NCI-H2029 (cell line): ENCODE results near the gene FKRP.

Source experiments
- DNase-seq: peaks from one replicate; lab custom pipeline; 2025; lab: John Stamatoyannopoulos, UW

FKRP gene

DNA sequence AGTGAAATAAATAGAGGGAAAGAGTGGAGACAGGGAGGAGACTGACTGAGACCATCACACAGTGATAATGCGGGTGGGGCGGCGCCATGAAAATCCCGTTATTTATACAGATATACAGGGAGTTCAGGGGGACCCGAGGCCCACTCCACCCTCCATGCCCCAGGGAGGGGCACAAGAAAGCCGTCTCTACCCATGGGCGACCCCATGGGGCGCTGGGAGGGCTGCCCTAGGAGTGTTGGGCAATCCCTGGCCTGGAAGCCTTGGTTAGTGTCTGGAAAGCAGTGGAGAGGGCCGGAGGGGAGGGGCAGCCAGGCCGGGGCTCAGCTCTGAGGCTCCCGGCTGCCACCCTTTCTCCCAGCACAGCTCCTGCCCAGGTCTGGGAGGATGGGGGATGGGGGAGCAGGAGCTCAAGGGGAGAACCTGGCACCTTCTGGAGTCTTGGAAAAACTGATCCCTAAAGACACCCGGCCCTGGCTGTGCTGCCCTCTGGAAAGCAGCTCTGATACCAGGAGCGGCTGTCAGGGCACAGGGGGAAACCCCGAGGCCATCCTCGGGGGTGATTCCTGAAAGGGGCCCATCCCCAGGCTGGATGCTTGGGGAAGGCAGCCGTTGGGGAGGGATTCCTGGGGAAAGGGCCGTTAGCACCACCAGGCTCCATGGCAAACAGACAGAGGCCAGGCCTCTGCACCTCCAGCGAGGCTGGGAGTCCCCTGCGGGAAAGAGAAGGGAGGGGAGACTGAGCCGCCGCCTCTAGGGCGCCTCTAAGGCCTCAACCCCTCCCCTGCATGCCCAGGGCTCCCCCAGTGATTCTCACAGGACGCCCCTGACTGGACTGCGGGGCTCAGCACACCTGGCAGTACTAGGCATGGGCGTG lies 26.0 kb upstream of the FKRP start:
- DNase-seq: no peak

DNA sequence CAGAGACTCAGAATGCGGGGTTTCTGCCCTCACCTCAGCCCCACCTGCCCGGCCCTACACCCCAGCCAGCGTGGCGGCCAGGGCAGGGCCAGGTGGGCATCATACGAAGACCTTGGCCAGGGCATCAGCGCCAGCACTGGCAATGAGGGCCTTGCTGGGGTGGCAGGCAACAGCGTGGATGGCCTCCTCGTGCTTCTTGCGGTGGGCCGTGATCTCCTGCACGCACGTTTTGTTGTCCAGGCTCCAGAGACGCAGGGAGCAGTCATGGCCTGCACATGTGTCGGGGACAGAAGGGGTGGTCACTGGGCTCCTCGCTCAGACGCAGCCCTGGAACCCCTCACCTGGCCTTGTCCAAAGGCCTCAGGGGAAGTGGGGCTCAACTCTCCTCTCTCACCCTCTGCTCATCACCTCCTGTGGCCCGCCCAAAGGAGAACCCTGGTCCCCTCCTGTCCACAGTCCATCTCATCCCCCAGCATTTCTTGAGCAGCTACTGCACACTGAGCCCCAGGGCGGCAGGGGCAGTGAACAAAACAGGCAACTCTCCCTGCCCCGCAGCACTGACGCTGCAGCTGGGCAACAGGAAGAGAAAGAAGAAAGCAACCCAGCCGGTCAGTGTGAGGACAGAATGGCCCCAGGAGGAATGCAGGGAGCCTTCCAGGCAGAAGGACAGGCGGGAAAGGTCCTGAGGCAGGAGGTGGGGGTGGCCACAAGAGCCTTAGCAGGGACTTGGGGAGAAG lies 25.2 kb upstream of the FKRP start:
- no peak for DNase-seq

DNA sequence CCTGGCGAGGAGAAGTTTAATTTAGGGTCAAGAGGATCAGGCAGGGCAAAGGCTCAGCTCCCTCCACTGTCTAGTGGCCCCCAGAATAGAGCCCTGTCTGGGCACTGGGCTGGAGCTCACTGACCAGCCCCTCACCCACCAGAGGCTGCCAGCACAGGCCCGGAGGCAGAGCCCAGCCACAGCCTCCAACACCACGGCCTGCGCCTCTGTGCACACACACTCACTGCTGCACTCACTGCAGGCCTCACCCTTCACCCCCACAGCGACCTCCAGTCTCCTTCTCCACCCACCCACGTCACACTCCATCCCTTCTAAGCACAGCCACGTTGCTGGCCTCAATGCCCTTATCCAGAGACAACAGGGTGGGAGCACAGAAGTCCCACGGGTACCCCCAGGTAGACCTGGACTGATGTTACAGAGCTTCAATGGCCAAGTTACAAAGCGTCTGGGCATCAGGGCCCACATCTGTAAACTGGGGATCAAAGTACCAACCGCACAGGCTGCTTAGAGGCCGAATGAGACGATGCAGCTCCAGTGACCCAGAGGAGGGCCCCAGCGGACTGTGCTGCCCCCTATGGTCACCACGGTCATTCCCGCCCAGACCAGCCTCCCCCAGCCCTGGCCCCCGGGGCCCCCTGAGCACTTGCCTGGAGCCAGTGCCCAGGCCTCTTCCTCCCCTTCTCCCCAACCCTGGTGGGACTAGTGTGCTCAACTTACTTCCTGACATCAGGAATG lies 24.4 kb upstream of the FKRP start:
- no peak for DNase-seq

DNA sequence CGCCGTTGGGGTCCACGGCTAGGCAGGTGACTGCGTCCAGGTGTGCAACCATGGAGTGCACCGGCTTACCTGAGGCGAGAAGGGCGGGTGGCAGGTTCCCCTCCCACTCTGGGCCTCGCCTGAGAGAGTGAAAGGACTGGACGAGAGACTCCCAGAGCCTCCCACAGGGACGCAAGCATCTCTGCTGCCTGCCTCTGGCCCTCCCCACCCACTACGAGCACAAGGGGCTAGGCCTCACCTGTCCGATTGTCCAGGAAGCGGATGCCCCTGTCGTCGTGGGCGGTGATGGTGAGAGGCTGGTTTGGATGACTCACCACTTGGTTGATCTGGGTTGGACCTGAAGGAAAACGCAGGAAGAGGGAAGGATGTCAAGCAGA lies 23.9 kb upstream of the FKRP start:
- no peak for DNase-seq

DNA sequence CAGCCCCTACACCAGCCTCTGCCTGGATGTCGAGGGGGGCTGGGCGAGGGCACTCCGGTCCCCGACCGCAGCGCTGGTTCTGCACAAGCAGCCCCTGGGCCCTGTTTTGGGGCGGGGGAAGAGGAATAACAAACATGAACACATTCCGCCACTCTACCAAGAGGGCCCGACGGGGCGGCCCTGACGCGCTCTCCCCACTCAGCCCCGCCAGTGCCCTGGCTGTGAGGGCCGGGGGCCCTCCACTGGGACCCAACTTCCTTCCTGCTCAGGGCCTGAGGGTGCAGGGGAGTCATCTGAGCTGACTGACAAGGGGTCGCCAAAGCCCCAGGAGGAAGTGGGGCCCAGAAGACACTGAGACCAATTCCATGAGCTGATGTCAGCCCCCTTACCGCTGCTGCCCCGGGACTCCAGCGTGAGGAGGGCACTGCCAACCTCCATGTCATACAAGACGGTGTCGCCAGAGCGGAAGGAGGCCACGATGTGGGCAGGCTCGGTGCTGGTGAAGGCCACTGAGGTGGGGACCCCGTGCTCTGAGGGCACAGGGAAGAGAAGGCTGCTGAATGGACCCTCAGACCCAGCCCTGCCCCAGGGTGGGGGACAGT lies 23.3 kb upstream of the FKRP start:
- DNase-seq: no peak

DNA sequence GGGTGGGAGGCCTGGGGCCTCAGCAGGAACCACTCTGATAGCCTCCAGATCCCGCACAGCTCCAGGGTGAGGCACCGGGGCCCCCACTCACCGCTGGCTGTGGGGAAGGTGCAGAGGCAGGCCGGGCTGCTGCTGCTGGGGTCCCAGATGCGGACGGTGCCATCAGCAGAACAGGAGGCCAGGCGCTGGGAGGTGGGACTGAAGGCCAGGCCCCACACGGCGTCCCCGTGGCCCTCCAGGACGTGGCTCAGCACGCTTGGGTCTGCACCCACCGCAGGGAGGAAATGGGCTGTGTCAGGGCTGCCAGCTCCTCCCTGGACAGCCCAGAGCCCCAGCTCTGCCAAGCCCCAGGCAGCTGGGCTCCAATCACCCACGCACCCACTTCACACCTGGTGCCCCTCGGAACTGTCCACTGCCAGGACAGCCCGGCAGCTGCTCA lies 22.8 kb upstream of the FKRP start:
- no peak for DNase-seq

DNA sequence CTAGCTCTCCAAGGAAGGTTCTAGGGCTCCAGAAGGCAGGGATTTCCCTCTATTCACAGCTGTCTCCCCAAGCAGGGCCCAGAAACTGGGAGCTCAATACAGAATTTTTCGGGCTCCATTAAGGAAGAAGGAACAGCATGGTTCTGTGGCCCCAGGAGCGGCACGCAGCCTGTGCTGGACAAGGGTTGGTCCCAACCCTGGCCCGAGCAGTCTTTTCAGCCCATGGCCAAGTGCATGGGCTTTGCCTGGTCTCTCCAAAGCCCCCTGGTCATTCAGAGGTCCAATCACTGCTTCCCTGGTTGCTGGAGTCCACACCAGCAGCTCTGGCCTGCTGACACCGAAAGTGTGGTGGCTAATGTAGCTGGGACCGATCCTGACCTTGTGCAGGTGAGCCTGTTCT lies 22.4 kb upstream of the FKRP start:
- no peak for DNase-seq

DNA sequence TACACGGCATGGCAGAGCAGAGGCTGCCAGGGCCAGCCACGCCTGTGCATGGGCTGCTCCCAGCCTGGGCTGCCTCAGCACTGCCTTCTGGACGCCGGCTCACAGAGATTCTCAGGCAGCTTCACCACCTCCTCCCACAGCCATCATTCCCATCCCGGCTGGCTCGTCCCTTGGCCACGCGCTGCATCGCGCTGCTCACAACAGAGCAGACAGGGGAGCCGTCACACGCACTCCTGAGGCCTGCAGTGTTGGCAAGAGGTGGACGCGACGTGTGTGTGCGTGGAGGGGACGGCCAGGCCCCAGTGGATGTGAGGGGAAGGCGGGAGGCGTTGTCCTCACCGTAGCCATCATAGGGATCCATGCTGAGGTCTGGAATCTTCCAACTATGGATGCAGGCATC lies 21.4 kb upstream of the FKRP start:
- no peak for DNase-seq

DNA sequence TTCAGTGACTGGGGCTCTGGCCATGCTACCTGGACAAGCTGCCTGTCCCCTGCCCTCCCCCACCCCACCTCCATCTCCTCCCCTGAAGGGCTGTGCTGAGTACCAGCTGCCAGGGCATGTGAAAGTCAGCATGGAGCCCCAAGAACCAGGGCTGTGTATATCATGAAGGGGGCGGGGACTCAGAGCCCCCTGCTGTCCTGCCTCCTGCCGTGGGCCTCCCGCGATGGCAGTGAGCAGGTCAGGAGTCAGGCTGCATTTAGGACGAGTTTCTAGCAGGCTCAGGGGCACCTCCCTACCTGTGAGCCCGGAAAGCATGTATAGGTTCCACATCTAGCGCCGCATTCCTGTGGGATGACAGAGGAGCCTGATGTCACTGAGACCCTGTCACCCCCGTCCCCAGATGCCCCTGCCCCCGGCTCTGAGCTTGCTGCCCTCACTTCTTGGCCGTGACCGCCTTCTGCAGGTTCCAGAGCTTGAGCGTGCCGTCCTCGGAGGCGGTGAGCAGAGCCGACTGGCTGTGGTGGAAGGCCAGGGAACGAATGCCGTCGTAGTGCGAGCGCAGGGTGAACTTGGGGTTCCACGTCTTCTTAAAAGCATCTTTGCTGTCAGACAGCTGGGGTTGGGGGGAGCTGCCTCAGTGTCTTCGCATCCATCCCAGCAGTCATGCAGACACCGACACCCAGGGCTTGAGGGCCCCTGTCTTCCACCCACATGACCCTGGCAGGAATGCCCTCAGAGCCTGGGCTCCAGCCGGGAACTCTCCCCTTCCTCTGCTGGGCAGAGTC lies 20.6 kb upstream of the FKRP start:
- no peak for DNase-seq

DNA sequence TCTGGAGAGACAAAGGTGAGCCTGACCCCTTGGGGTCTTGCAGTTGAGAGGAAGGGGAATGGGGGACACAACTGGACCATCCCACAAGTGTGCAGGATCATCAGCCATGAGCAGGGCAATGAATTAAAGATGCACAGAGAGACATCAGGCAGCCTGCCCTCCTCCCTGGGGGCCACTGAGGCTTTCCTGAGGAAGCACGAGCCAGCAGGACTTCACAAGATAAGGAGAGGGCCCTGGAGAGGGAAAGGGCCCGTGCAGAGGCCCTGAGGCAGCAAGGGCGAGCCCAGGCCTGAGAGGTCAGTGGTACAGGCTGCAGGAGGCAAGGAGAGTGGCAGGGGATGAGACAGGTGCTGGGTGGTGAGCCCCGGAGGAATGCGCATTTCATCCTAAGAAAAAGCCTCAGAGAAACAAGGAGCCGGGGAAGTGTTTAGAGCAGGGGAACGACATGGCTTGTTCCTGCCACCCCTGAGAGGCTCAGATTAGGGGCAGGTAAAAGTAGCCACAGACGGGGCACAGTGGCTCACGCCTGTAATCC lies 19.9 kb upstream of the FKRP start:
- no peak for DNase-seq

DNA sequence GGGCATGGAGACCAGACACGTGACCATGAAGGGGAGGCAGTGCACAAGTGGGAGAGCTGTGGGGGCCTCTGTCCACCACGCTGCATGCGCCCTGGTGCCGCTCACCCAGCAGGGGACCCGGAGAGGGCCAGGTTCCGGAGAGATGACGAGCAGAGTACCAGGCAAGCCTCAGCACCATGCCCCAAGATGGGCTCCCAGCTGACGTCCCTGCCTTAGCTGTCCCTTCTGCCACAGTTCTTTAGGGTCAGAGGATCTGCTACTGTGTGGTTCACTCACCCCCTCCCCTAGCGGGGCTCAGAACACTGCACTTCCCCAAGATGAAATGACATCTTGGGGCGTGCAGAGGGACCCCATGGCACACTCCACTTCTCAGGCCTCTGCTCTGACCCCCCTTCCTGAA lies 19.3 kb upstream of the FKRP start:
- no peak for DNase-seq

DNA sequence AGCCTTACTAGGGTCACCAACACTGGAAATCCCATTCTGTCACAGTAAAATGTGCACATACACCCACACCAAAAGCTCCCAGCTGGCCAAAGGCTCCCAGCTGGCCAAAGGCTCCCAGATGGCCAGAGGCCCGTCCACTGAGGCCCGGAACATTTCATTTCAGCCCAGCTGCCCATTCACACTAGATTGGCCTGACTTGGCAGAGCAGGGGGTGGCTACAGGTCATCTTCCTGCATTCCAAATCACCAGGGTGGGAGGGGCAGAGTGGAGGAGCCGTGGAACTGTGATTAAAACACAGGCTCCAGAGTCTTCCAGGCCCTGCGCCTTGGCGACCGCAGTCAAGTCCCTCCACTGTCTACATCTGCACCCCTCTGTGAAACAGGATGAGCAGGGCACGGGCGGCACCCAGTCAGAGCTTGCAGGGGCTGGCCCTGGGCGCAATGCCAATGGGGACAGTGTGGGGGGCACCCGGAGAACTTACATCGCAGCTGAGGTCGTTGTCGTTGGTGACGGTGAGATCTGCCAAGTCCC lies 18.8 kb upstream of the FKRP start:
- no peak for DNase-seq

DNA sequence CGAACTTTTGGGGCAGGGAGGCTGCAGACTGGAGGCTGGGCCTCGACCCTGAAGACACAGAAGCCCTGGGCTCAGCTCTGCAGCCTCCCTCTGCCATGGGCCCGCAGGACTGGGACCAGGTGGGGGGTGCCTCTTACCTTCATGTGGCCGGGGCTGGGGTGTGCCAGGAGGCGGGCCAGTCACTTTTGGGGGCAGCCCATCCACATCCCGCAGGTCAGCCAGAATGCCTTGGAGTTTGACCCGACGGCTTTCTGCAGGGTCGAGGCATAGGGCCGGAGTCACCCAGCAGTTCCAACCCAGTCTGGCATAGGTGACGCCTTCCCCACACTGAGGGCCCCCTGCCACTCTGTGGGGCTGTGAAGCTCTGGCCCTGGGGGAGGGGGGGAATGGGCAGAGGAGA lies 18.1 kb upstream of the FKRP start:
- no peak for DNase-seq

DNA sequence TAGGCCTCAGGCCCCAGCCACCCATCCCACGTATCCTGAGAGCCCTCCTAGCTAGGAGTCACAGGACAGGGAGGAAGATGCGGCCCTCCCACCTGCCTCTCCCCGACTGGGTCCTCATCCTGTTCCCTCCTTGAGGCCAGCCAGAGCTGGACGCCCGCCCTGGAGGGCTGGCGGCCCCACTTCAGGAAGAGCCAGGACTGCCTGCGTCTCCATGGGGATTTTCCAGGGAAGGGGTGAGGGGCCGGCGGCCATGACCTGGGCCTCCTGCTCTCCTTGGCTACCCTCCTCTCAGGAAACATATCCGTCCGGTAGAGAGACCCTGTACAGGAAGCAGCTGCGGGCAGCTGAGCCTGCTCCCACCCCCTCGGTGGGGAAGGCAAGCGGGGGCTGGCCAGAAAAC lies 17.6 kb upstream of the FKRP start:
- no peak for DNase-seq

DNA sequence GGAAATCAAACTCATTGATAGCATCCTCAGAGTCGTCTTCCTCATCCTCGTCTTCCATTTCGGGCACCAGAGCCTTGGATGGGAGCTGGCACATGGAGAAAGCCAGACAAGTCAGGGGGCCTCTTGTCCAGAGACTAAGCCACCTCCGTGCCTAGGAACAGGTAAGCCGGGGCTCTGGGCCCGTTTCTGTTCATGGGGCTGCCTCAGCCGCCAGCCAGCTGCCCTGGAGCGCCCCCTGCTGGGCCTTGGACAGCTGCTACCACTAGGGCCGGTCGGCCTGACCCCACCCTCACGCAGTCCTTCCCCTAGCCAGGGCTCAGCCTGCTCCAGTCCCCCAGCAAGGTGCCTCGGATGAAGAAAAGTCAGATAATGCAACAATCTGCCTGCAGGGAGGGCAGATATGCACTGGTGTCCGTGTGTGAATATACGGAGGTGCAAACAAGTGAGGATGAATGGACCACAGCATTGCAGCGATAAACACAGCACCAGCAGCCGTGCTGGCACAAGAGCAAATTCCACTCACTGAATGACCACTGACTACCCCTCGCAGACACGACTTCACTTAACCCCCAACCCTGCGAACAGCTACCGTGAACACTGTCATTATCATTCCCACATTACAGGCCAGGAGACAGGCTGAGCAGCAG lies 17.0 kb upstream of the FKRP start:
- no peak for DNase-seq

DNA sequence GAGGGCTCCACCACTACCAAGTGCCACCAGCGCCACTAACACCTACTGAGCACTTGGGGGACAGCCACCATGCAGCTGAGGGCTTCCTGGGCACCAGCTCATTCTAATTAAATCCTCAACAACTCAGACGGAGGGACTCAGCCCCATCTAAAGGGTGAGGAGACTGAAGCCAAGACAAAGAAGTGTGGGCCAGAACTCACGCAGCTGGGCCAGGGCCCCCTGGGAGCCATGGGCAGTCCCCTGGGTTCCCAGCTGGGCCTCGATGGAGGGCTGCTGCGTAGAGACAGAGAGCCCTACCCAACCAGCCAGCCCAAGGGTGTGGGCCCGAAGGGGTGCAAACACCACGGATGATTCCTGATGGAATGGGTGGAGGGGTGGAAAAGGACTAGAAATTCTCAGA lies 16.2 kb upstream of the FKRP start:
- DNase-seq: no peak

DNA sequence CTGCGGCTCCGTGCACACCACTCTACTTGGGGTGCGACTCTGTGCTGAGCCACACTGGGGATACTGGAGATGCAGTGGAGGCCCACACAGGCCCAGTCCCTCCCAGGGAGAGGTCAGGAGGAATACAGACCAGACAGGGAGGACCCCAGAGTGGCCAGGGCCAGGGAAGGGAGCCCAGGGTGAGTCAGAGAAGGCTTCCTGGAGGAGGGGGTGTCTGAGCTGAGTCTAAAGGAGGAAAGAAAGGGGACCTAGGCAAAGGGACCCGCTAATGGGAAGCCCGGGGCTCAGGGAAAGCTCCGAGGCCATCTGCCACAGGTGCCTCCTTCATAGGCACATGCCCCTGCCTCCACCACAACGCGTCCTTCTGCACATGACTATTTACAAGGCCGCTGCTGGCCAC lies 15.7 kb upstream of the FKRP start:
- DNase-seq: no peak

DNA sequence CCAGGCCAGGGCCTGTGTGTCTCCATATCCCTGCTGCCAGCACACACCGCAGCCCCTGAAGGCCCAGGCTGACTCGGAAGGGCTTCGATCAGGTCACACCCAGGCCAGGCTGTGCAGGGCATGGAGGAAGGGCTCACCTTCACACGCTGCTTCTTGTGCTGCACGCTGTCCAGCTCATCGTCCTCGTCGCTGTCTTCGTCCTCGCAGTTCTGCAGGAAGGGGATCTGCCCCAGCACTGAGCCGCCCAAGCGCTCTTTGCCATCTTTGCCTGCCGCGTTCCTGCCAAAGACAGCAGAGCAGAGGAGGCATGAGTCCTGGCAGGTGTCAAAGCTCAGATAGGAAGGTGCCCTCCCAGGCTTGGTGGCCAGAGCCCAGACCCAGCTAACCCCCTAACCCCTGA lies 15.3 kb upstream of the FKRP start:
- DNase-seq: no peak

DNA sequence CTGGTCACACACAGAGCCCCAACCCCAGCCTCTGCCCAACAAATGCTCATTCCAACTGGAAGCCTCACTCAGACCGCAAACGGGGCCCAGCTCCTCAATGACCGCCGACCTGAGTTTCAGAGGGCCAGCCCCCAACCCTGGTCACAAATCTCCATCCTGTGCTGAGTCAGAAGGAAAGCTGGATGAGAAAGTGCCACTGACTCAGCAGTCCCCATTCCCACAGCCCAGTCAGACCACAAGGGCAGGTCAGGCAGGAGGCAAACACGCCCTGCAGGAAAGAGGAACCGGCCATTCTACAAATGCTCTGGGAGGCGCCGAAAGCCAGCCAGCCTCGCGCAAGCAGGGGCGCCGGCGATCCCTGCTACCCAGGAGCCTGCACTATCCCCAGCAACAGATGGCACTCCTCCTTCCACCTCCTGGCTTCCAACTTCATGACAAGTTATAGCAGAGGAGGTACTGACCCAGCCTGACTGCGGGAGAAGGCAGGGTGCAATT lies 14.8 kb upstream of the FKRP start:
- DNase-seq: no peak

DNA sequence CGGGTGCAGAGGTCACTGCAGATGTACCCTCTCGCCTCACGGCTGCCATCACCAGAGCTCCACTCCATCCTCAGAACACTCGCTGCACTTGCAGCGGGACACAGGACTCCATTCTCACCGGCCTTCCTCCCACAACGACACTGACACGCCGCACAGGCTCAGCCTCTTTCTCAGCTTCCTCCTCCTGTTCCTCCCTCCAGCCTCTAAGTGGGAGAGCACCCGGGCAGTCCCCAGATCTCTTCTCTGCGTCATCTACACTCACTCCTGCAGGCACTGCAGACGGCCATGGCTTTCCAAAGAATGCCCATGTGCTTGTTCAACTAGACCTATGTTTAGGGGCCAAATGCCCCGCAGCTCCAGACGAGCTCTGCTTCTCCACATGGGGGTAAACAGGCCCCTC lies 14.3 kb upstream of the FKRP start:
- DNase-seq: no peak
